B cell (primary cell): Measurements from ENCODE around the gene IVL.

Source experiments
- CTCF ChIP-seq: fragments of 200-600 bp; IDR thresholded peaks from one replicate; pipeline ENCODE4 v1.8.0; 2022; ENCODE audit warnings: antibody characterized with exemption, mild to moderate bottlenecking
- EZH2 ChIP-seq: IDR thresholded peaks from 2 replicates; pipeline ENCODE4 v1.6.1; 2012; ENCODE audit warnings: borderline replicate concordance, low read depth, mild to moderate bottlenecking, moderate library complexity, low read length; ENCODE audit not compliant: insufficient read depth, poor library complexity, severe bottlenecking

- TF ChIP-seq CTCF (no peak), EZH2 (no peak)
Measured at GRCh38 chr1:152904688-152905440, 3.5 kb upstream of the IVL start.
